Mesenchymal stem cell (in vitro differentiated cells and primary cell): ENCODE measurements around the gene LCA5L.

Source experiments
- DNase-seq: peaks from one replicate; pipeline ENCODE4 v3.0.0-alpha.2; 2013
- H2AFZ ChIP-seq: one replicate; pipeline ENCODE4 v1.6.1; 2013; ENCODE audit warnings: low read depth, mild to moderate bottlenecking, control low read depth, inconsistent platforms, low read length, moderate library complexity
- H2AK5ac ChIP-seq: 2 replicates; pipeline ENCODE4 v1.6.1; 2013; ENCODE audit warnings: low read length, moderate library complexity, mild to moderate bottlenecking, inconsistent platforms; ENCODE audit not compliant: severe bottlenecking
- H2BK120ac ChIP-seq: one replicate; pipeline ENCODE4 v1.6.1; 2013; ENCODE audit warnings: low read depth, mild to moderate bottlenecking, inconsistent platforms, low read length, moderate library complexity
- H2BK12ac ChIP-seq, 2 experiments: one replicate each; pipeline ENCODE4 v1.6.1; 2013; ENCODE audit warnings: inconsistent platforms in 2 of 2, low read length in 2 of 2, mild to moderate bottlenecking in 2 of 2, moderate library complexity in 2 of 2, control low read depth in 1 of 2
- H2BK15ac ChIP-seq: one replicate; pipeline ENCODE4 v1.6.1; 2013; ENCODE audit warnings: mild to moderate bottlenecking, low read depth, inconsistent platforms; ENCODE audit not compliant: poor library complexity, severe bottlenecking
- H2BK5ac ChIP-seq: 2 replicates; pipeline ENCODE4 v1.6.1; 2013; ENCODE audit warnings: low read depth, mild to moderate bottlenecking, low read length, control low read depth, inconsistent platforms; ENCODE audit not compliant: poor library complexity, severe bottlenecking
- H3K14ac ChIP-seq, 2 experiments: one replicate each; pipeline ENCODE4 v1.6.1; 2013; ENCODE audit warnings: inconsistent platforms in 2 of 2, low read length in 2 of 2, control low read depth in 1 of 2, mild to moderate bottlenecking in 1 of 2, moderate library complexity in 1 of 2
- H3K18ac ChIP-seq, 2 experiments: one replicate each; pipeline ENCODE4 v1.6.1; 2013; ENCODE audit warnings: inconsistent platforms in 2 of 2, low read length in 2 of 2, control low read depth in 1 of 2, low read depth in 1 of 2, mild to moderate bottlenecking in 1 of 2
- H3K23ac ChIP-seq, 2 experiments: one replicate each; pipeline ENCODE4 v1.6.1; 2013; ENCODE audit warnings: inconsistent platforms in 2 of 2, low read length in 2 of 2, mild to moderate bottlenecking in 2 of 2, moderate library complexity in 2 of 2, control low read depth in 1 of 2
- H3K27ac ChIP-seq: 2 replicates; pipeline ENCODE4 v1.5.1; 2013; ENCODE audit warnings: mild to moderate bottlenecking, moderate library complexity, low read length, control low read depth, inconsistent platforms; ENCODE audit not compliant: poor library complexity, severe bottlenecking
- H3K27me3 ChIP-seq, 2 experiments: 2 replicates each; pipeline versions ENCODE4 v1.6.1 to v1.7.0; 2013; ENCODE audit warnings: low read length in 2 of 2, mild to moderate bottlenecking in 2 of 2, moderate library complexity in 2 of 2, control low read depth in 1 of 2, inconsistent platforms in 1 of 2; ENCODE audit not compliant: control insufficient read depth in 1 of 2, insufficient read depth in 1 of 2
- H3K36me3 ChIP-seq, 2 experiments: 2 replicates each; pipeline versions ENCODE4 v1.6.1 to v1.7.0; 2013; ENCODE audit warnings: low read length in 2 of 2, control low read depth in 1 of 2, inconsistent platforms in 1 of 2, low read depth in 1 of 2, mild to moderate bottlenecking in 1 of 2; ENCODE audit not compliant: insufficient read depth in 2 of 2, control insufficient read depth in 1 of 2
- H3K4ac ChIP-seq, 2 experiments: one replicate each; pipeline ENCODE4 v1.6.1; 2013; ENCODE audit warnings: inconsistent platforms in 2 of 2, low read length in 2 of 2, mild to moderate bottlenecking in 2 of 2, moderate library complexity in 2 of 2, control low read depth in 1 of 2, low read depth in 1 of 2
- H3K4me1 ChIP-seq: 2 replicates; pipeline ENCODE4 v1.6.1; 2013; ENCODE audit warnings: low read depth, low read length, control low read depth; ENCODE audit not compliant: control insufficient read depth, insufficient read depth
- H3K4me2 ChIP-seq: 2 replicates; pipeline ENCODE4 v1.6.1; 2013; ENCODE audit warnings: low read length, mild to moderate bottlenecking, inconsistent platforms; ENCODE audit not compliant: poor library complexity, severe bottlenecking
- H3K4me3 ChIP-seq, 2 experiments: 2 replicates each; pipeline versions ENCODE4 v1.5.1 to v1.7.0; 2013; ENCODE audit warnings: low read length in 2 of 2, mild to moderate bottlenecking in 2 of 2, control low read depth in 1 of 2, low read depth in 1 of 2; ENCODE audit not compliant: insufficient read depth in 1 of 2
- H3K79me1 ChIP-seq: replicated peaks from 2 replicates; pipeline ENCODE4 v1.6.1; 2013; ENCODE audit warnings: mild to moderate bottlenecking, control low read depth, low read length, inconsistent platforms; ENCODE audit not compliant: poor library complexity, severe bottlenecking
- H3K9ac ChIP-seq: 2 replicates; pipeline ENCODE4 v1.7.0; 2013; ENCODE audit warnings: mild to moderate bottlenecking, low read length, moderate library complexity
- H3K9me3 ChIP-seq: 2 replicates; pipeline ENCODE4 v1.7.0; 2013; ENCODE audit warnings: mild to moderate bottlenecking, low read length; ENCODE audit not compliant: control insufficient read depth
- H4K8ac ChIP-seq: one replicate; pipeline ENCODE4 v1.6.1; 2013; ENCODE audit warnings: inconsistent platforms, mild to moderate bottlenecking, low read length, moderate library complexity
- H4K91ac ChIP-seq: one replicate; pipeline ENCODE4 v1.6.1; 2013; ENCODE audit warnings: mild to moderate bottlenecking, low read length, inconsistent platforms
- WGBS: methylation state at CpG from one replicate; pipeline ENCODE4 v1.1.7; 2013; ENCODE audit warnings: mixed read lengths; 5-methylcytosine and 5-hydroxymethylcytosine counted together

Gene LCA5L

DNA sequence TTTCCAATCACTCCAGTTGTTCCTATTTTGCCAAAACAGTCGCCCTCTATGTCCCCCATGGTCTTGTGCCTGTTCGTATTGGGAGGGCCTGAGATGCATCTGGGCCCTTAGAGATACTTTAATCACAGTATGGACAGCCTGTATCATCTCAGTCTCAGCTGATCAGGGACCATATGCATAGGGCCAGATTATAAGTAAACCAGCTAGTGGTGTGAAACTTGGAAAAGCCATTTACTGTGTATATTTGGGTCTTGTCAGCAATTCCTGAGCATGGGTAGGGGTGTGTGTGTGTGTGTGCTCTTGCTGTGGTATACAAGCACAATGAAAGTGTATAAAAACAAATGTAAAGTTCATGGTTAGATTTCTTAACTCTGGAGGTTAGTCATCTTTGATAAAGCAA is 29.0 kb upstream of the LCA5L start:
- H2BK5ac ChIP-seq = no peak overlapping the region
- H3K9me3 ChIP-seq = no peaks in the 10 kb centered on the region
- no peak overlapping the region for H3K27ac ChIP-seq
- H3K36me3 ChIP-seq = no peaks in the 10 kb centered on the region
- no peak overlapping the region for H2BK120ac ChIP-seq
- no peak overlapping the region for H2AFZ ChIP-seq
- 55% methylated on average over 2 of the region's 2 CpGs for WGBS
- H3K4me1 ChIP-seq = no peaks in the 10 kb centered on the region
- H4K91ac ChIP-seq = no peak overlapping the region
- no peak overlapping the region for H3K18ac ChIP-seq
- no peak overlapping the region for H4K8ac ChIP-seq
- no peak overlapping the region for H3K14ac ChIP-seq
- no peaks in the 10 kb centered on the region for H3K27me3 ChIP-seq
- no peak overlapping the region for H3K23ac ChIP-seq
- H2BK12ac ChIP-seq = no peak overlapping the region
- no peak overlapping the region for H3K4me3 ChIP-seq
- H2BK15ac ChIP-seq = no peak overlapping the region
- no peak for DNase-seq
- H3K79me1 ChIP-seq = no peaks in the 10 kb centered on the region
- no peak overlapping the region for H3K4ac ChIP-seq
- no peak overlapping the region for H3K4me2 ChIP-seq
- H2AK5ac ChIP-seq = no peak overlapping the region
- H3K9ac ChIP-seq = no peak overlapping the region

DNA sequence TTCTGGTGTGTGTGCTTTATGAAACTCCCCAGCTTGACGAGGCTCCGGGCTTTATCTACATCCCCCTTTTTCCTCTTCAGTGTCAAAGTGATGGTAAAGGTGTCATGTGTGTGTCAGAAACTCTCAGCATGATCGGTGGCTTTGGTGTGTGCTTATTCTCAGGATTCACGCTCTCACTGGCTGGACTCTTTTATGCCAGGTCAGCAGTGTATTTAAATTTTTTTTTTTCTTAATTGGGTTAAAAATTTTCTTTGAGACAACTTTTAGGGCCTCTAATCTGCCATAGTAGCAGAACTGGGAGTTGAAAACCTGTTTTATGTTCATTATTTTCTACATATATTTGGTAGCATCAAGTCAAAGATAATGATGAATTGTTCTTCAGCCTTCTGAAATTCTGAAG is 27.2 kb upstream of the LCA5L start:
- H4K8ac ChIP-seq = no peak overlapping the region
- H2AFZ ChIP-seq = no peak overlapping the region
- H3K18ac ChIP-seq = no peak overlapping the region
- H2BK5ac ChIP-seq = no peak overlapping the region
- H2BK12ac ChIP-seq = no peak overlapping the region
- 95% methylated on average over 4 of the region's 4 CpGs for WGBS
- H3K4me2 ChIP-seq = no peak overlapping the region
- no peak overlapping the region for H3K9ac ChIP-seq
- no peak overlapping the region for H2BK120ac ChIP-seq
- H3K27ac ChIP-seq = no peak overlapping the region
- no peak overlapping the region for H3K14ac ChIP-seq
- no peak for DNase-seq
- H3K4me3 ChIP-seq = no peak overlapping the region
- H2AK5ac ChIP-seq = no peak overlapping the region
- H3K79me1 ChIP-seq = no peaks in the 10 kb centered on the region
- H3K23ac ChIP-seq = no peak overlapping the region
- no peaks in the 10 kb centered on the region for H3K4me1 ChIP-seq
- no peaks in the 10 kb centered on the region for H3K27me3 ChIP-seq
- H3K4ac ChIP-seq = no peak overlapping the region
- H3K36me3 ChIP-seq = no peaks in the 10 kb centered on the region
- no peak overlapping the region for H2BK15ac ChIP-seq
- H3K9me3 ChIP-seq = no peaks in the 10 kb centered on the region
- H4K91ac ChIP-seq = no peak overlapping the region

DNA sequence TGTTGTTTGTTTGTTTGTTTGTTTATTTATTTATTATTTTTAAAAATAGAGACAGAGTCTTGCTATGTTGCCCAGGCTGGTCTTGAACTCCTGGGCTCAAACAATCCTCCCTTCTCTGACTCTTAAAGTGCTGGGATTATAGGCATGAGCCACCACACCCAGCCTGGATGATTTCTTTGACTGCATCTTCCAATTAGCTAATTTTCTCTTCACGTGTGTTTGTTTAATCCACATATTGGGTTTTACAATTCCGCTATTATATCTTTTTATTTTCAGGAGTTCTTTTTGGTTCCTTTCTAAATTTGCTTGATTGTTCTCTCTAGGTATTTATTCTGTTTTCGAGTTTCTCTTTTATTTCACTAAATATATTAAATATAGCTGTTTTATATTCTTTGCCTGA is 26.0 kb upstream of the LCA5L start:
- WGBS = no CpG with 5 or more reads among the region's 3 CpGs
- H3K79me1 ChIP-seq = no peaks in the 10 kb centered on the region
- H3K23ac ChIP-seq = no peak overlapping the region

DNA sequence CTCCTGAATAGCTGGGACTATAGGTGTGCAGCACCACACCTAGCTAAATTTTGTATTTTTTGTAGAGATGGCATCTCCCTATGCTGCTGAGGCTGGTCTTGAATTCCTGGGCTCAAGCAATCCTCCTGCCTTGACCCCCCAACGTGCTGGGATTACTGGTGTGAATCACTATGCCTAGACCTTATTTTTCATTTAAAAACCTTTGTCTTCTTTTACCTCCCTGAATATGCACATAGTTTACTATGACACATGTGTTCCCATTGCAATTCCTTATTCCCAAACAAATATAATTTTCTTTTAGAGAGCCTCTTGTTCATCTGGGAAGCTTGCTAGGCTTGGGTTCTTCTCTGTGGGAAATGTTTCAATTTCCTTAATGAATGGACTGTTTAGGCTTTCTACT is 23.0 kb upstream of the LCA5L start:
- Histone ChIP-seq H3K4me1 (no peaks in the 10 kb centered on the region), H3K9me3 (no peaks in the 10 kb centered on the region), H2AK5ac (no peak overlapping the region), H3K79me1 (no peaks in the 10 kb centered on the region), H3K27ac (no peak overlapping the region), H3K4ac (no peak overlapping the region), H3K36me3 (no peaks in the 10 kb centered on the region), H3K4me2 (no peak overlapping the region), H3K9ac (no peak overlapping the region), H2BK5ac (no peak overlapping the region), H3K18ac (no peak overlapping the region), H2AFZ (no peak overlapping the region), H3K4me3 (no peak overlapping the region), H3K14ac (no peak overlapping the region), H2BK12ac (no peak overlapping the region), H4K91ac (no peak overlapping the region), H3K23ac (no peak overlapping the region), H2BK120ac (no peak overlapping the region), H2BK15ac (no peak overlapping the region), H4K8ac (no peak overlapping the region), H3K27me3 (no peaks in the 10 kb centered on the region)
- WGBS = 74% methylated on average over 1 of the region's 1 CpG
- no peak for DNase-seq

More for the DNA sequence above, 26.0 kb upstream of the LCA5L start:
- no peak overlapping the region for H3K27ac ChIP-seq
- H3K4me3 ChIP-seq = no peak overlapping the region
- no peak overlapping the region for H3K4me2 ChIP-seq
- no peak overlapping the region for H2BK120ac ChIP-seq
- H2AFZ ChIP-seq = no peak overlapping the region
- H3K27me3 ChIP-seq = no peaks in the 10 kb centered on the region
- no peaks in the 10 kb centered on the region for H3K4me1 ChIP-seq
- no peaks in the 10 kb centered on the region for H3K9me3 ChIP-seq
- H3K4ac ChIP-seq = no peak overlapping the region
- no peak overlapping the region for H2BK12ac ChIP-seq
- no peak for DNase-seq
- no peak overlapping the region for H2BK15ac ChIP-seq
- H3K14ac ChIP-seq = no peak overlapping the region
- no peak overlapping the region for H2AK5ac ChIP-seq
- no peak overlapping the region for H3K9ac ChIP-seq
- no peak overlapping the region for H4K91ac ChIP-seq
- no peak overlapping the region for H4K8ac ChIP-seq
- H2BK5ac ChIP-seq = no peak overlapping the region
- H3K36me3 ChIP-seq = no peaks in the 10 kb centered on the region
- H3K18ac ChIP-seq = no peak overlapping the region
